ENCODE results near the gene TBC1D10B.

DNA sequence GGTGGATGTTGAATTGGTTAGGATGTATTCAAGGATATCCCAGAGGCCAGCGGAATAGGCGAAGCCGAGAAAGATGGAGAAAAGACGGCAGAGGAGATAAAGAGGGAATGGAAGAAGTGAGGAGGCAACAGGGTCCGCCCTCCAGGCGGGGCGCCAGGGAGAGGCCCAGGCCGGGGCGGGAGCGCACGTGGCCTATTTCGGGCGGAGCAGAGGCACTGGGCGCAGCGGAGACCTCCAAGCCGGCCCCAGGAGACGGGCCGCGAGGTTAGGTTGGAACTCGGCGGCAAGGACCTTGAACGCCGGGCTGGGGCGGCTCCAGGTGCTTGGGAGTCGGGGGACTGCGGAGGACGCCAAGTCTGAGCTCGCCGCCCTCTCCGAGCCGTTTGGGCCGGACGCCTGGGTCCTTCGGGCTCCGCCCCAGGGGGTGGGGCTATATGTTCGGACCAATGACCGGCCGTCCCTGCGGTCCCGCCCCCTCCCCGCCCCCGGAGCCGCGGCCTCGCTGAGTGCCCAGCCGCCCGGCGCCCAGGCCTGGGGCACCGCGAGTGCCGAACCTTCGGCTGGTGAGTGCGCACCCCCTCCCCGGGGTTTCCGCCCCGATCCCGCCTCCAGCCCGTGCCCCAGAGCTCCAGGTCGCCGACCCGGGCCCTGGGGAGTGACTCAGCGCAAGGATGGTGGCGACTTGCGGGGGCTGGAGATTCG, 37.0 kb upstream of the TBC1D10B start, which contains the start of gene ZNF771:
- no peak for TF ChIP-seq CTCF (IDR thresholded peaks at IDR 0.05 in 4 of 5, conservative IDR thresholded peaks at IDR 0.05 in 1 of 5)
- TF ChIP-seq POLR2A (IDR thresholded peaks at IDR 0.05), result peak; percentile 83 to 85
